Activated naive CD4-positive, alpha-beta T cell treated with anti-CD3 and anti-CD28 coated beads, Interleukin-2, amount 10 ng/mL, durations not matched to agents 7 days and 5 days (primary cell): ENCODE data around the gene LENG9.
A peak's percentile ranks its signal among the peaks of the same experiment; 100 is the strongest.
"Not testable (repeated sequence)": the region's sequence is repeated elsewhere in the genome, so short reads cannot be mapped to it uniquely, and the experiment has no call there.

ENCODE experiments used
- CTCF ChIA-PET: fragments of 350-600 bp; sonication (Branson Sonifier 250); formaldehyde crosslinking; loops from one replicate; lab custom pipeline; 2021; ENCODE audit warnings: antibody characterized with exemption; lab: Charles Lee
- DNase-seq: peaks from one replicate; pipeline ENCODE4 v3.0.0-alpha.2; 2020
- H3K27ac Mint-ChIP-seq: one replicate; pipeline ENCODE4 v1.8.0; 2021; ENCODE audit warnings: mild to moderate bottlenecking, moderate library complexity, mixed read lengths
- H3K27me3 Mint-ChIP-seq: one replicate; pipeline ENCODE4 v1.8.0; 2021; ENCODE audit warnings: mild to moderate bottlenecking, mixed read lengths
- H3K36me3 Mint-ChIP-seq: one replicate; pipeline ENCODE4 v1.8.0; 2021; ENCODE audit warnings: mixed read lengths
- H3K4me1 Mint-ChIP-seq: one replicate; pipeline ENCODE4 v1.8.0; 2021; ENCODE audit warnings: mixed read lengths
- H3K4me3 Mint-ChIP-seq: one replicate; pipeline ENCODE4 v1.8.0; 2021; ENCODE audit warnings: mild to moderate bottlenecking, moderate library complexity, mixed read lengths
- H3K9me3 Mint-ChIP-seq: one replicate; pipeline ENCODE4 v1.8.0; 2021; ENCODE audit warnings: mixed read lengths

LENG9 gene

DNA sequence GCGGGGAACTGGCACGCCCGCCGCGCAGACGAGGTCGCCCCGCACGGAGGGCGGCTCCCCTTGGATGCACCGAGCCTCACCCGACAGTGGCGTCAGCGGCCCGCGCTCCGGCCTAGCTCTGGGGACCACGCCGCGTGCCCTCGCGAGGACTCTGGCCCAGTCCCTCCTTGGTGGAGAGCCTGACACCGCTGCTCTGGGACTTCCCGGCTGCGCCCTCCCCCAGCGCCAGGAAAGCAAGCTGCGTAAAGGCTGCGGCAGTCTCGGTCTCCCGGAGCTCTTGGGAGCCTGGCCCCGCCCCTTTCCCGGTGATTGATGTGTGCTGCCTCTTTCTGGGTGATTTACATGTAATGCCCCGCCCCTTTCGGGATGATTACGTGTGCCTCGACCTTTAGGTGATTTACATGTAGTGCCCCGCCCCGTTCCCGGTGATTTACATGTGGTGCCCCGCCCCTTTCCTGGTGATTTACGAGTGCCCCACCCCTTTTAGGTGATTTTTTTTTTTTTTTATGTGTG is at the start of gene LENG9:
Gene LENG9, minus strand, starts transcription at position 248 of the 513 bp plus-strand sequence. CDS start 252 bp downstream, outside the sequence.
- peaks cover 19% of the 10 kb centered on the region for H3K36me3 Mint-ChIP-seq
- H3K9me3 Mint-ChIP-seq: no peaks in the 10 kb centered on the region
- peak; percentile 98 for DNase-seq
- H3K4me1 Mint-ChIP-seq: peaks cover 37% of the 10 kb centered on the region
- H3K4me3 Mint-ChIP-seq: peak within 1 kb of the TSS; percentile 76
- H3K27ac Mint-ChIP-seq: peak within 1 kb of the TSS; percentile 96
- peaks cover 35% of the 10 kb centered on the region for H3K27me3 Mint-ChIP-seq
- CTCF ChIA-PET: interaction anchor here (0.6 to 1.8 kb wide), 2 partner anchors 9 to 538 kb away, joined by 3 to 6 read pairs; no protein-coding TSS in a partner anchor

DNA sequence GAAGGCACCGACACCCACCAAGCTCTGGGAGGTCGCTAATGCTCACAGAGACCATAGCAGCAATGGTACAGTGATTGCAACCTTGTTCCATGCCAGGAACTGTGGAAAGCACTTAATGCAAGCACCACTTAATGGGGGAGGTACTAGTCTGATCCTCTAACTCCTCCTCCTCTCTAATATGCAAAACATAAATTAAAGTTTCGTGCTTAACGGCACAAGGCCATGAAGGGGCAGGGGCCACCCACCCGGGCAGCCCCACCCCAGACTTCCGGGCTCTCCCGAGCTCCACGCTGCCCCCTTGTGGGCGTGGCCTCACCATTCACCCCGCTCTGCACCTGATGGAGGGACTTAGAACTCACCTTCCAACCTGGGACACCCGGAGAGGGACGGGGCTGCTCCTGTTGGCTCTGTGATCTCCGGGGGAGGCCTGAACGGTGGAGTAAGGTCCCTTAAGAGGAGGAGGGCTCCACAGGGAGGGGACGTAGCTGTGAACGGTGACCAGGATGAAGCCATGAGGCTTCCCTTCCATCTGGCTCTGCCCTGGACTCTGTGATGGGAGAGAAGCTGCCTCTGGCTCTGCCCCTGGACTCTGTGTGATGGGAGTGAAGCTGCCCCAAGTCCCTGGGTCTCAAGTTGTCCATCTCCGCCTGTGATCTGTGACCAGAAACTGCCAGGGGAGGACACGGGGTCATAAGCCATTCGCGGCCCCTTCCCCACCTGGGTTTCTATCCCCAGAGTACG is 45.8 kb upstream of the LENG9 start:
- H3K27me3 Mint-ChIP-seq: peaks cover 30% of the 10 kb centered on the region
- H3K4me1 Mint-ChIP-seq: peaks cover 34% of the 10 kb centered on the region
- H3K4me3 Mint-ChIP-seq, DNase-seq, H3K36me3 Mint-ChIP-seq, H3K9me3 Mint-ChIP-seq, CTCF ChIA-PET, H3K27ac Mint-ChIP-seq: not testable (repeated sequence)

DNA sequence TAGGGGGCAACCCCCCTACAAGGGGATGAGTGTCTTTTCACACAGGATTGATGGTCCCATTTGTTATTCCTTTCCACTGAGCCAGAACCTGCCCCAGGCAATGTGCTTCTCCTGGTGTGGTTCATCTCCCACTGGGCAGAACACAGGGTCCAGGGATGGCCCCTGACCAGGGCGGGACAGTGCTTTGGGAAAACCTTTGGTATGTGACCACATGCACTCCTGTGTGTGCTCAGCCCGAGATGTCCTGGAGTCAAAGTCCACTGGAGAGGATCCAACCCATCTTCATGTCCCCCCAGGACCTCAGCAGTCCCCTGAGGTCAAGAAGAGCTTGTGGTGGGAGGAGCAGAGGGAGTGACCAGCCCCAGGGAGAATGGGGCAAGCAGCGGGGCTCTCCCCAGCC is 44.9 kb upstream of the LENG9 start:
- CTCF ChIA-PET, DNase-seq, H3K4me3 Mint-ChIP-seq, H3K27ac Mint-ChIP-seq, H3K36me3 Mint-ChIP-seq, H3K9me3 Mint-ChIP-seq: not testable (repeated sequence)
- Mint-ChIP-seq H3K27me3 (peaks cover 28% of the 10 kb centered on the region), H3K4me1 (peaks cover 34% of the 10 kb centered on the region)

DNA sequence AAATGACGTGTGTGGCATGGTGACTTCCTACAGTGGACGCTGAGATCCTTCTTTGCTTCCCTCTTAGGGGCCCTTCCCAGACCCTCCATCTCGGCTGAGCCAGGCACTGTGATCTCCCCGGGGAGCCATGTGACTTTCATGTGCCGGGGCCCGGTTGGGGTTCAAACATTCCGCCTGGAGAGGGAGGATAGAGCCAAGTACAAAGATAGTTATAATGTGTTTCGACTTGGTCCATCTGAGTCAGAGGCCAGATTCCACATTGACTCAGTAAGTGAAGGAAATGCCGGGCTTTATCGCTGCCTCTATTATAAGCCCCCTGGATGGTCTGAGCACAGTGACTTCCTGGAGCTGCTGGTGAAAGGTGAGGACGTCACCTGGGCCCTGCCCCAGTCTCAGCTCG is 44.2 kb upstream of the LENG9 start:
- H3K4me3 Mint-ChIP-seq: no peak overlapping the region
- peaks cover 34% of the 10 kb centered on the region for H3K4me1 Mint-ChIP-seq
- no peaks in the 10 kb centered on the region for H3K9me3 Mint-ChIP-seq
- CTCF ChIA-PET: no interaction called here
- H3K36me3 Mint-ChIP-seq: no peaks in the 10 kb centered on the region
- no peak overlapping the region for H3K27ac Mint-ChIP-seq
- no peak for DNase-seq
- peaks cover 29% of the 10 kb centered on the region for H3K27me3 Mint-ChIP-seq

DNA sequence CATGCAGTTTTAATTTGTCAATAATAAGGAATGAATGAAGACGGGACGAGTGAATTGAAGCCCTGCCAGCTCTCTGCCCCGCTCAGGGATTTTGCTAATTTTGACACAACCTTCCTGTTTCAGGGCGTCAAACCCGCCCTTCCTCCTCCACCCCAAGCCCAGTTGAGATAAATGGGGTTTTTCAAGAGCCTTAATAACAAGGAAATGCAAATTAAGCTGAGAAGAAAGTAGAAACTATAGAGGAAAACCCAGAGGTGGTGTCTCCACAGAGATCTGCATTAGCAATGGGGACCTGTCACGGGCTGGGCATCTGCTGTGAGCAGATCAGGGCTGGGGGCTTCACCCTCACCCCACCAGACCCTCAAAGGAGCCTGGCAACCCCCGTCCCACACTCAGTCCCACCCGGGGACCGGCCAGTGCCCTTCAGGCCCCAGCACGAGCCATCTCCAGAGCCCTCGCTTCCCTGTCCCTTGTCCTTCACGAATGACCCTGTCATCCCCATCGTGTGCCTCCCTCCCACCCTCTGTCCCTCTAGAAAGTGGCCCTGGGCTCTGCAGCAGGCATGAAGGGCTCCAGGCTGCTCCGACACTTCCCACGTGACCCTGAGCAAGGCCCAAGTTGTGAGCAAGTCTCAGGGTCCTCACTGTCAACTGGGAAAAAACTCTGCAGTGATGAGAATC is 43.6 kb upstream of the LENG9 start:
- H3K36me3 Mint-ChIP-seq, DNase-seq, CTCF ChIA-PET, H3K9me3 Mint-ChIP-seq: not testable (repeated sequence)
- peaks cover 41% of the 10 kb centered on the region for H3K4me1 Mint-ChIP-seq
- peak overlapping the region; percentile 24 for H3K27ac Mint-ChIP-seq
- peaks cover 28% of the 10 kb centered on the region for H3K27me3 Mint-ChIP-seq
- peak overlapping the region; percentile 40 for H3K4me3 Mint-ChIP-seq

DNA sequence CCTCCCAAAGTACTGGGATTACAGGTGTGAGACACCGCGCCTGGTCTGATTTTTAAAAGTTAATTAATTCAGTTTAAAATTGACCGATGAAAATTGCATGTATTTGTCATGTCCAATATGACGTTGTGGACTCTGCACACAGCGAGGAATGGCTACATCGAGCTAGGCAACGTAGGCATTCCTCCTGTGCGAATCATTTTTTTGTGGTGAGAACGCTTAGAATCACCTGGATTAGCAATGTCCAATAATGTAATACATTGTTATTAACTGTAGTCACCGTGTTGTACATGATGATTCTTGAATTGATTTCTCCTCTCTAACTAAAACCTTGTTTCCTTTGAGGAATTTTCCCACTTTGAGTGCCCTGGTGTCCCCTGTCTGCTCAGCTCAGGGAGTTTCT is 42.5 kb upstream of the LENG9 start:
- no peak overlapping the region for H3K4me3 Mint-ChIP-seq
- CTCF ChIA-PET: interaction anchor here (0.8 kb wide), 1 partner anchor 27 kb away, joined by 3 read pairs; no protein-coding TSS in a partner anchor
- no peaks in the 10 kb centered on the region for H3K9me3 Mint-ChIP-seq
- no peaks in the 10 kb centered on the region for H3K36me3 Mint-ChIP-seq
- H3K4me1 Mint-ChIP-seq: peaks cover 41% of the 10 kb centered on the region
- no peak overlapping the region for H3K27ac Mint-ChIP-seq
- no peak for DNase-seq
- peaks cover 29% of the 10 kb centered on the region for H3K27me3 Mint-ChIP-seq

DNA sequence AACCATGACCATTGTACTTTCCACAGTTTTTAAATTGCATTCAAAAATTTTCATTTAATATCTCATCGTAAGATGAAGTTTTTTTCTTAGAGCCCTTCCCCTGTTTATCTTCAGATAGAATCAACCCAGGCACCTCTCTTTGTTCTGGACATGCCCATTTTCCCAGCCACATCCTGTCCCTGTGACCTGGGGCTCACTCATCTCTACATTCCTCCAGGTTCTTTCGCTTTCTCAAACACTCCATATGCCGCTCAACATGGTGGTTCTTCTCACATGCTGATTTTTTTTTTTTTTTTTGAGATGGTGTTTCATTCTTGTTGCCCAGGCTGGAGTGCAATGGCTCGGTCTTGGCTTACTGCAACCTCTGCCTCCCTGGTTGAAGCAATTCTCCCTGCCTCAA is 42.0 kb upstream of the LENG9 start:
- CTCF ChIA-PET, DNase-seq, H3K9me3 Mint-ChIP-seq, H3K36me3 Mint-ChIP-seq, H3K4me3 Mint-ChIP-seq: not testable (repeated sequence)
- peaks cover 34% of the 10 kb centered on the region for H3K27me3 Mint-ChIP-seq
- peaks cover 41% of the 10 kb centered on the region for H3K4me1 Mint-ChIP-seq
- H3K27ac Mint-ChIP-seq: peak overlapping the region; percentile 64

DNA sequence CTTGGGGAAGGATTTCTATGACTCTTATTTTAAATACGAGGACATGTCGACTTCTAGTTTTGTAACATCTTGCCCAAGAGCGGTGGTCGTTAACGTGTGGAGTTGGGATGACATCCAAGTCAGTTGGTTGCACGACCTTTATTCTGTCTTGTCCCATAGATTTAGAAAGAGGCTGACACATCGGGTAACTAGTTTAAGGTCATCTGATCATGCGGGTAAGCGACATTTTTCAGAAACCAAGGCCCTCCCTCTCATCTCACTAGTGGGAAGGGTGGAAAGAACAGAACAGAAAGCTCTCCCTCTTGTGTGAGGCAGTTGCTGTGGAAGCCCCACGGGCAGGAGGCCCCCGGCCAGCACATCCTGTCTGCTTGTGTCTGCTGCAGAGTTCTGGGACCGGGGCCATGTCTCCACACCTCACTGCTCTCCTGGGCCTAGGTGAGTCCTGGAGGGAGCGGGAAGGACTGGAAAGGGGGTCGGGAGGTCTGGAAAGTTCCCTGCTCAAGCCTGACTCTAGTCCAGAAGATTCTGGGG is 39.0 kb upstream of the LENG9 start, which contains the start of gene LAIR2:
Gene LAIR2, plus strand, starts transcription at position 314 of the 531 bp plus-strand sequence. Its CDS starts 88 bp downstream, at position 402.
- DNase-seq: peak; percentile 52
- Mint-ChIP-seq H3K27me3 (peaks cover 46% of the 10 kb centered on the region), H3K36me3 (no peaks in the 10 kb centered on the region), H3K27ac (no peak within 1 kb of the TSS), H3K9me3 (no peaks in the 10 kb centered on the region), H3K4me1 (peaks cover 50% of the 10 kb centered on the region), H3K4me3 (peak within 1 kb of the TSS; percentile 66)
- CTCF ChIA-PET: no interaction called here

DNA sequence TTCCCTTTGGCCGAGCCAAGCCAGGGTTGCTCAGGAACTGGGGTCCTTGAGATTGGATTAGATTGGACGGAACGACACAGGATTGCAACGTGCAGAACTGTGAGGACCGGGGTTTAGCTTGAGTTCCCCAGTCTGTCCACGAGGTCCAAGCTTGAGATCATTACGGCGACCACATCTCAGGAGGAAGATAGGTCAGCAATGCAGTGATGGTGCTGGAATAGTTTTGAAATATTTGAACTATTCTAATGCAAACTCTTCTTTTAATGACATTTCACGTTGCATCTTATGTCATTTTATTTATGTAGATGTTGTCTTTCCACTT is 34.8 kb upstream of the LENG9 start:
- DNase-seq, CTCF ChIA-PET, H3K27ac Mint-ChIP-seq, H3K9me3 Mint-ChIP-seq, H3K36me3 Mint-ChIP-seq, H3K4me3 Mint-ChIP-seq: not testable (repeated sequence)
- H3K27me3 Mint-ChIP-seq: peaks cover 69% of the 10 kb centered on the region
- peaks cover 34% of the 10 kb centered on the region for H3K4me1 Mint-ChIP-seq

DNA sequence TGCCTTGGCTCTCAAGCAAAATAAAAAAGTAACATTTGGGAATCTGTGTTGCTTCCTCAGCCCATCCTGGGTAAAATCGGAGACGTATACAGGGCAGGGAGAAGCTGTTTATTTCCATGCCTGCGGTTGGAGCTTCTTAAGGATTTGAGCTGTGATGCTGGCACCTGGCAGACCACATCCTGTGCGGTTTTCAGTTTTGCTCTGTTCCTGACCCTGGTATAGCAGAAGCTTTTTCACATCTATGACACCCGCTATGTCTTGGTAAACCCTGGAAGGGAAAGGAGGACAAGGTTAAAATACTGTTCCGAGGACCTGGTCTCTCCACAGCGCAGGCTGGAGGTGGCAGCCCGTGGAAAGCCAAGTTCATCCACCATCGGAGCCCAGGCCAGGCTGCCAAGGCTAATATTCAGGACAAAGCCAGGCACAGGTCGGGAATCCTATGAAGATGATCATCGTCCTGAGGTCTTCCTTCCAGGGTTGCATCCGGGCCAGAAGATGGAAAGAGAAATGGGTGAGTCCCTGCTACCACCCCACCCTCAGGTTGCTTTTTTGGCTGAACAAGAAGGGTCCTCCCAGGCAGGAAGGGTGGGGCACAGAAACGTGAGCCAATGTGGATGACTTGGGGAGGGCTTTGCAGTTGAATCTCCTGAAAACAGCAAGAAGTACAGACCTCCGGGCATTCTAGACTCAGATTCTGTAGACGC is 34.3 kb upstream of the LENG9 start:
- DNase-seq: peak; percentile 61
- H3K9me3 Mint-ChIP-seq, H3K36me3 Mint-ChIP-seq, CTCF ChIA-PET, H3K27ac Mint-ChIP-seq: not testable (repeated sequence)
- peaks cover 34% of the 10 kb centered on the region for H3K4me1 Mint-ChIP-seq
- peaks cover 69% of the 10 kb centered on the region for H3K27me3 Mint-ChIP-seq
- peak overlapping the region; percentile 38 for H3K4me3 Mint-ChIP-seq

DNA sequence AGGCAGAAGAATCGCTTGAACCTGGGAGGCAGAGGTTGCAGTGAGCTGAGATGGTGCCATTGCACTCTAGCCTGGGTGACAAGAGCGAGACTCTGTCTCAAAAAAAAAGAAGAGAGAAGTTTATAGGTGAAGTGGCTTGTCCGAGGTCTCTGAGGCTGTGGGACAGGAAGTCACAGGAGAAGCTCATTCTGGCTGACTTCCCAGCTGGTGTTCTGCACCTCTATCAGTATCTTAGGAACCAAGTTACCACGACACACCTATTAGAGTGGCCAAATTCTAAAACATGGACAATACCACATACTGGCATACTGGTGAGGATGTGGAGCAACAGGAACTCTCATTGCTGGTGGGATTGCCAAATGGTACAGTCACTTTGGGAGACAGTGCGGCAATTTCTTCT is 31.7 kb upstream of the LENG9 start:
- CTCF ChIA-PET, DNase-seq, H3K4me3 Mint-ChIP-seq, H3K36me3 Mint-ChIP-seq, H3K9me3 Mint-ChIP-seq, H3K27ac Mint-ChIP-seq: not testable (repeated sequence)
- peaks cover 84% of the 10 kb centered on the region for H3K27me3 Mint-ChIP-seq
- peaks cover 27% of the 10 kb centered on the region for H3K4me1 Mint-ChIP-seq

DNA sequence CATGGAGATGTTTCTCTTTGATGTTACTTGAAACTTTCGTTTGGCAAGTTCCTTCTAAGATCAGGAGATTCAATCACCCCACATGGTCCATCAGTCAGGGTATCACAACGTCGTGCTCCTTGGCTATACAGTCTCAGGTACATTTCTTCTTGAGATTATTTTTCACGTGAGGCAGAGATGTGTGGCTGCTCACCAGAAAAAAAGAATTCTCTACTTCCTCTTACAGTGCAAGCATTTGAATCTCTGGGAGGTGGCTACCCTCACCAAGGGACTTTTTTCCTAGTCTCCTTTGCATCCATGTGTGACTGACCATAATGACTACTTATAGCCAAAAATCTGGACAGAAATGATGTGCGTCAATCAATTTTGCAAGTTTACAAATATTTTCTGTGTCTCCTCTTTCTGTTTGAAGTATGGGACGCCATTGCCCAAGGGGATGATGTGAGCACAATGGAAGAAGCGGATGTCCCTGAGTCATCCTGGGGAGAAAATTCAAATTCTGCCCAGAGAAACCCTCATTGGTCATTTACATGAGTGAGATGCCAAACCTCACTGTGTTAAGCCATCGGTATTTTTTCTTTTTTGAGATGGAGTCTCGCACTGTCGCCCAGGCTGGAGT is 30.5 kb upstream of the LENG9 start:
- H3K9me3 Mint-ChIP-seq: no peaks in the 10 kb centered on the region
- no peaks in the 10 kb centered on the region for H3K36me3 Mint-ChIP-seq
- H3K4me3 Mint-ChIP-seq: no peak overlapping the region
- peaks cover 85% of the 10 kb centered on the region for H3K27me3 Mint-ChIP-seq
- H3K27ac Mint-ChIP-seq: no peak overlapping the region
- no peak for DNase-seq
- peaks cover 22% of the 10 kb centered on the region for H3K4me1 Mint-ChIP-seq
- CTCF ChIA-PET: interaction anchor here (1.4 kb wide), 1 partner anchor 12 kb away, joined by 4 read pairs; no protein-coding TSS in a partner anchor

DNA sequence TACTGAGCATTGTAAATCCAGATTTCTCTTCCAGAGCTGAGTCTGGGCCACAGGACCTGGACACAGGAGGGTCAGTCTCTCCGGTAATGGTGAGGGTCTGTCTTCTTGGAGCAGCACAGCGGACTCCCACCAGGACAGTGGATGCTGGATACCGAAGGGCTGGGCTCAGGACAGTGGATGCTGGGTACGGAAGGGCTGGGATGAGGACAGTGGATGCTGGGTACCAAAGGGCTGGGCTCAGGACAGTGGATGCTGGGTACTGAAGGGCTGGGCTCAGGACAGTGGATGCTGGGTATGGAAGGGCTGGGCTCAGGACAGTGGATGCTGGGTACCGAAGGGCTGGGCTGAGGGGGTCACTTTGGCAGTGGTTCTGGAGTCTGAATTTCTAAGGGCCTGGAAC is 29.5 kb upstream of the LENG9 start:
- DNase-seq, H3K27ac Mint-ChIP-seq, H3K9me3 Mint-ChIP-seq, H3K4me3 Mint-ChIP-seq, H3K36me3 Mint-ChIP-seq: not testable (repeated sequence)
- H3K4me1 Mint-ChIP-seq: peaks cover 12% of the 10 kb centered on the region
- peaks cover 79% of the 10 kb centered on the region for H3K27me3 Mint-ChIP-seq
- CTCF ChIA-PET: interaction anchor here (1.4 kb wide), 1 partner anchor 11 kb away, joined by 4 read pairs; no protein-coding TSS in a partner anchor
